HG03159 (cell line): ENCODE measurements around the gene SH3PXD2B.

ENCODE experiments used
- ATAC-seq: cut with Tn5 transposase; IDR thresholded peaks from one replicate; pipeline ENCODE4 v1.9.1; 2021; ENCODE audit warnings: mild to moderate bottlenecking, moderate library complexity; ENCODE audit not compliant: unreplicated experiment

Gene SH3PXD2B

GRCh38 chr5:172453986-172454357 is 353 bp downstream of the SH3PXD2B start:
- ATAC-seq, result no peak

- ATAC-seq, result no peak
These were observed 929 bp downstream of the SH3PXD2B start for GRCh38 chr5:172453206-172453985.

- no peak for ATAC-seq
These were observed 1.7 kb downstream of the SH3PXD2B start for GRCh38 chr5:172452398-172453205.

- no peak for ATAC-seq
These were observed 2.5 kb downstream of the SH3PXD2B start for GRCh38 chr5:172451771-172452197.

GRCh38 chr5:172450861-172451695 is 3.2 kb downstream of the SH3PXD2B start:
- no peak for ATAC-seq

GRCh38 chr5:172450453-172450852 is 3.9 kb downstream of the SH3PXD2B start:
- no peak for ATAC-seq

- ATAC-seq, result no peak
These were observed 5.3 kb downstream of the SH3PXD2B start for GRCh38 chr5:172448999-172449398.

- ATAC-seq, result no peak
These were observed 6.5 kb downstream of the SH3PXD2B start for GRCh38 chr5:172447646-172448365.

- no peak for ATAC-seq
These were observed 7.8 kb downstream of the SH3PXD2B start for GRCh38 chr5:172446336-172447051.

GRCh38 chr5:172445866-172446265 is 8.5 kb downstream of the SH3PXD2B start:
- no peak for ATAC-seq

GRCh38 chr5:172444626-172445365 is 9.5 kb downstream of the SH3PXD2B start:
- ATAC-seq, result no peak

GRCh38 chr5:172444110-172444510 is 10.2 kb downstream of the SH3PXD2B start:
- no peak for ATAC-seq

- no peak for ATAC-seq
These were observed 10.8 kb downstream of the SH3PXD2B start for GRCh38 chr5:172443441-172444109.

- ATAC-seq, result no peak
These were observed 11.7 kb downstream of the SH3PXD2B start for GRCh38 chr5:172442592-172442991.

GRCh38 chr5:172441262-172441751 is 13.0 kb downstream of the SH3PXD2B start:
- ATAC-seq, result no peak

- ATAC-seq, result no peak
These were observed 13.8 kb downstream of the SH3PXD2B start for GRCh38 chr5:172440486-172440885.

- no peak for ATAC-seq
These were observed 14.4 kb downstream of the SH3PXD2B start for GRCh38 chr5:172439785-172440477.

GRCh38 chr5:172438319-172438668 is 16.0 kb downstream of the SH3PXD2B start:
- ATAC-seq, result no peak
